SK-N-SH treated with all-trans-retinoic acid at 6 μM for 48 hours (cell line): ENCODE results near the gene TFPT.

Experiments
- ATAC-seq: fragments of 200-7000 bp; cut with Tn5 transposase; 3 replicates; pipeline ENCODE4 v1.9.1; 2020; ENCODE audit warnings: mild to moderate bottlenecking, moderate library complexity
- ARNTL ChIP-seq: fragments of 450-650 bp; formaldehyde crosslinking; IDR thresholded peaks from 2 replicates; pipeline ENCODE4 v1.5.0; 2020; ENCODE audit warnings: low read depth, mild to moderate bottlenecking, moderate library complexity, borderline replicate concordance
- CSDC2 ChIP-seq: fragments of 250-450 bp; sonication (Bioruptor Pico); IDR thresholded peaks from 2 replicates; pipeline ENCODE4 v1.5.0; 2020; ENCODE audit warnings: mild to moderate bottlenecking, moderate library complexity
- SNAI2 ChIP-seq: fragments of 250-450 bp; sonication (Bioruptor Pico); IDR thresholded peaks from 2 replicates; pipeline ENCODE4 v1.5.0; 2020; ENCODE audit warnings: mild to moderate bottlenecking, moderate library complexity
- TCF4 ChIP-seq: fragments of 250-450 bp; sonication (Bioruptor Pico); IDR thresholded peaks from 2 replicates; pipeline ENCODE4 v1.8.0; 2021; ENCODE audit warnings: mild to moderate bottlenecking, moderate library complexity, borderline replicate concordance
- TOX ChIP-seq: fragments of 250-450 bp; sonication (Bioruptor Pico); IDR thresholded peaks from 2 replicates; pipeline ENCODE4 v1.8.0; 2021; ENCODE audit warnings: mild to moderate bottlenecking, moderate library complexity, borderline replicate concordance
- ZC3H10 ChIP-seq: fragments of 250-450 bp; sonication (Bioruptor Pico); IDR thresholded peaks from 2 replicates; pipeline ENCODE4 v1.5.1; 2021; ENCODE audit warnings: mild to moderate bottlenecking, moderate library complexity
- ZFP3 ChIP-seq: fragments of 250-450 bp; sonication (Bioruptor Pico); IDR thresholded peaks from 2 replicates; pipeline ENCODE4 v1.5.0; 2020; ENCODE audit warnings: mild to moderate bottlenecking, moderate library complexity
- ZNF565 ChIP-seq: fragments of 450-650 bp; formaldehyde crosslinking; conservative IDR thresholded peaks from 2 replicates; pipeline ENCODE4 v1.5.0; 2020; ENCODE audit warnings: low read depth, mild to moderate bottlenecking, moderate library complexity
- ZNF8 ChIP-seq: fragments of 450-650 bp; formaldehyde crosslinking; IDR thresholded peaks from 2 replicates; pipeline ENCODE4 v1.5.0; 2020; ENCODE audit warnings: mild to moderate bottlenecking, moderate library complexity
- TF ChIP-seq, protein P1 (sequence below): fragments of 250-450 bp; sonication (Bioruptor Pico); IDR thresholded peaks from 2 replicates; pipeline ENCODE4 v1.5.1; 2020; ENCODE audit warnings: low read depth, mild to moderate bottlenecking, moderate library complexity
- TF ChIP-seq, protein P2 (sequence below): fragments of 250-450 bp; sonication (Bioruptor Pico); IDR thresholded peaks from 2 replicates; pipeline ENCODE4 v1.5.0; 2020; ENCODE audit warnings: mild to moderate bottlenecking, moderate library complexity
- TF ChIP-seq, protein P3 (sequence below): fragments of 250-450 bp; sonication (Bioruptor Pico); IDR thresholded peaks from 2 replicates; pipeline ENCODE4 v1.8.0; 2021; ENCODE audit warnings: low read depth, mild to moderate bottlenecking, moderate library complexity, borderline replicate concordance
- TF ChIP-seq, protein P4 (sequence below): fragments of 250-450 bp; sonication (Bioruptor Pico); IDR thresholded peaks from 2 replicates; pipeline ENCODE4 v1.5.1; 2021; ENCODE audit warnings: mild to moderate bottlenecking, moderate library complexity

TFPT gene

DNA sequence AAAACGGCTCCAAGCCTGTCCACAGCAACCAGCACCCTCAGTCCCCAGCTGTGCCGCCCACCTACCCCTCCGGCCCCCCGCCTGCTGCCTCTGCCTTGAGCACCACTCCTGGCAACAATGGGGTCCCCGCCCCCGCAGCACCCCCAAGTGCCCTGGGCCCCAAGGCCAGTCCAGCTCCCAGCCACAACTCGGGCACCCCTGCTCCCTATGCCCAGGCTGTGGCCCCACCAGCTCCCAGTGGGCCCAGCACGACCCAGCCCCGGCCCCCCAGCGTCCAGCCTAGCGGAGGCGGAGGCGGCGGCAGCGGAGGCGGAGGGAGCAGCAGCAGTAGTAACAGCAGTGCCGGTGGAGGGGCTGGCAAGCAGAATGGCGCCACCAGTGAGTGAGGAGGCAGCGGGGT, 32.7 kb upstream of the TFPT start:
- TF ChIP-seq CSDC2 (CRISPR knock-in tag) (no peak), TOX (CRISPR knock-in tag) (no peak), SNAI2 (CRISPR knock-in tag) (no peak), ZNF8 (no peak), ZNF565 (CRISPR knock-in tag) (no peak), ZC3H10 (CRISPR knock-in tag) (no peak)
- TF ChIP-seq, protein P1, sequence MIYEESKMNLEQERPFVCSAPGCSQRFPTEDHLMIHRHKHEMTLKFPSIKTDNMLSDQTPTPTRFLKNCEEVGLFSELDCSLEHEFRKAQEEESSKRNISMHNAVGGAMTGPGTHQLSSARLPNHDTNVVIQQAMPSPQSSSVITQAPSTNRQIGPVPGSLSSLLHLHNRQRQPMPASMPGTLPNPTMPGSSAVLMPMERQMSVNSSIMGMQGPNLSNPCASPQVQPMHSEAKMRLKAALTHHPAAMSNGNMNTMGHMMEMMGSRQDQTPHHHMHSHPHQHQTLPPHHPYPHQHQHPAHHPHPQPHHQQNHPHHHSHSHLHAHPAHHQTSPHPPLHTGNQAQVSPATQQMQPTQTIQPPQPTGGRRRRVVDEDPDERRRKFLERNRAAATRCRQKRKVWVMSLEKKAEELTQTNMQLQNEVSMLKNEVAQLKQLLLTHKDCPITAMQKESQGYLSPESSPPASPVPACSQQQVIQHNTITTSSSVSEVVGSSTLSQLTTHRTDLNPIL = no peak
- TF ChIP-seq, protein P2, sequence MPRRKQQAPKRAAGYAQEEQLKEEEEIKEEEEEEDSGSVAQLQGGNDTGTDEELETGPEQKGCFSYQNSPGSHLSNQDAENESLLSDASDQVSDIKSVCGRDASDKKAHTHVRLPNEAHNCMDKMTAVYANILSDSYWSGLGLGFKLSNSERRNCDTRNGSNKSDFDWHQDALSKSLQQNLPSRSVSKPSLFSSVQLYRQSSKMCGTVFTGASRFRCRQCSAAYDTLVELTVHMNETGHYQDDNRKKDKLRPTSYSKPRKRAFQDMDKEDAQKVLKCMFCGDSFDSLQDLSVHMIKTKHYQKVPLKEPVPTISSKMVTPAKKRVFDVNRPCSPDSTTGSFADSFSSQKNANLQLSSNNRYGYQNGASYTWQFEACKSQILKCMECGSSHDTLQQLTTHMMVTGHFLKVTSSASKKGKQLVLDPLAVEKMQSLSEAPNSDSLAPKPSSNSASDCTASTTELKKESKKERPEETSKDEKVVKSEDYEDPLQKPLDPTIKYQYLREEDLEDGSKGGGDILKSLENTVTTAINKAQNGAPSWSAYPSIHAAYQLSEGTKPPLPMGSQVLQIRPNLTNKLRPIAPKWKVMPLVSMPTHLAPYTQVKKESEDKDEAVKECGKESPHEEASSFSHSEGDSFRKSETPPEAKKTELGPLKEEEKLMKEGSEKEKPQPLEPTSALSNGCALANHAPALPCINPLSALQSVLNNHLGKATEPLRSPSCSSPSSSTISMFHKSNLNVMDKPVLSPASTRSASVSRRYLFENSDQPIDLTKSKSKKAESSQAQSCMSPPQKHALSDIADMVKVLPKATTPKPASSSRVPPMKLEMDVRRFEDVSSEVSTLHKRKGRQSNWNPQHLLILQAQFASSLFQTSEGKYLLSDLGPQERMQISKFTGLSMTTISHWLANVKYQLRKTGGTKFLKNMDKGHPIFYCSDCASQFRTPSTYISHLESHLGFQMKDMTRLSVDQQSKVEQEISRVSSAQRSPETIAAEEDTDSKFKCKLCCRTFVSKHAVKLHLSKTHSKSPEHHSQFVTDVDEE (CRISPR knock-in tag) = no peak
- TF ChIP-seq, protein P3, sequence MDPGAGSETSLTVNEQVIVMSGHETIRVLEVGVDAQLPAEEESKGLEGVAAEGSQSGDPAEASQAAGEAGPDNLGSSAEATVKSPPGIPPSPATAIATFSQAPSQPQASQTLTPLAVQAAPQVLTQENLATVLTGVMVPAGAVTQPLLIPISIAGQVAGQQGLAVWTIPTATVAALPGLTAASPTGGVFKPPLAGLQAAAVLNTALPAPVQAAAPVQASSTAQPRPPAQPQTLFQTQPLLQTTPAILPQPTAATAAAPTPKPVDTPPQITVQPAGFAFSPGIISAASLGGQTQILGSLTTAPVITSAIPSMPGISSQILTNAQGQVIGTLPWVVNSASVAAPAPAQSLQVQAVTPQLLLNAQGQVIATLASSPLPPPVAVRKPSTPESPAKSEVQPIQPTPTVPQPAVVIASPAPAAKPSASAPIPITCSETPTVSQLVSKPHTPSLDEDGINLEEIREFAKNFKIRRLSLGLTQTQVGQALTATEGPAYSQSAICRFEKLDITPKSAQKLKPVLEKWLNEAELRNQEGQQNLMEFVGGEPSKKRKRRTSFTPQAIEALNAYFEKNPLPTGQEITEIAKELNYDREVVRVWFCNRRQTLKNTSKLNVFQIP (CRISPR knock-in tag) = no peak
- no peak for ATAC-seq

DNA sequence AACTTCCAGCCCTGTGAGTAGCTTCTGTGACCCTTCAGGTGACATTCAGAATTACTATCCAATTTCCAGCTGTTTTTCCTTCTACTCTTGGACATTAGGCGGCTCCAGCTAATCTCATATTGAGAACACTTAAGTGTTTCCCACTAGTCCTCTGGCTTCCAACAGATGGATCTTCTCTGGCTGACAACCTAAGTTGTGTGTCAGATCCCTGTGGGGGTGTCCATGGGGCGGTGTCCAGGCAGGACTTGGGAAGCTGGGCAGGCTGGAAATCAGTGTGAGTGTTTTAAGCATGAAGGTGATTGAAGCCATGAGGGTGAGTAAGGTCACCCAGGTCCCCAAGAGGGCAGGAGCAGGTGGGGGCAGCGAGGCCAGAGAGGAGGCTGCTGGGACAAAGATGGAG, 32.2 kb upstream of the TFPT start:
- TF ChIP-seq ZFP3 (CRISPR knock-in tag) (no peak), ARNTL (CRISPR knock-in tag) (no peak)

DNA sequence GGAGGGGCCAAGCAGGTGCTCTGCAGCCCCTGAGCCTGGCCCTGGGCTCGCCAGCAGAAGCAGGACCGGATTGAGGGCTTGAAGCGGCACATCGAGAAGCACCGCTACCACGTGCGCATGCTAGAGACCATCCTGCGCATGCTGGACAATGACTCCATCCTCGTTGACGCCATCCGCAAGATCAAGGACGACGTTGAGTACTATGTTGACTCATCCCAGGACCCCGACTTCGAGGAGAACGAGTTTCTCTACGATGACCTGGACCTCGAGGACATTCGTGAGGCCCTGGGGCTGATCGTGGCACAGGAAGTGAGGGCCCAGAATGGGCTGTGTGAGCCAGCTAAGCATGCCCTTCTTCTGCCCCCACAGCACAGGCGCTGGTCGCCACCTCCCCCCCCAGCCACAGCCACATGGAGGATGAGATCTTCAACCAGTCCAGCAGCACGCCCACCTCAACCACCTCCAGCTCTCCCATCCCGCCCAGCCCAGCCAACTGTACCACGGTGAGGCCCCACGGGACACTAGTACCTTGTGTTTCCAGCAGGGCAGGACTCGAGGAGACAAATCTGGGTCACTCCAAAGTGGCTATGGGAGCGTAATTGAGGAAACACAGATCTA, 30.2 kb upstream of the TFPT start:
- ATAC-seq = no peak
- TF ChIP-seq, protein P2 (CRISPR knock-in tag) = no peak
- TF ChIP-seq, protein P4, sequence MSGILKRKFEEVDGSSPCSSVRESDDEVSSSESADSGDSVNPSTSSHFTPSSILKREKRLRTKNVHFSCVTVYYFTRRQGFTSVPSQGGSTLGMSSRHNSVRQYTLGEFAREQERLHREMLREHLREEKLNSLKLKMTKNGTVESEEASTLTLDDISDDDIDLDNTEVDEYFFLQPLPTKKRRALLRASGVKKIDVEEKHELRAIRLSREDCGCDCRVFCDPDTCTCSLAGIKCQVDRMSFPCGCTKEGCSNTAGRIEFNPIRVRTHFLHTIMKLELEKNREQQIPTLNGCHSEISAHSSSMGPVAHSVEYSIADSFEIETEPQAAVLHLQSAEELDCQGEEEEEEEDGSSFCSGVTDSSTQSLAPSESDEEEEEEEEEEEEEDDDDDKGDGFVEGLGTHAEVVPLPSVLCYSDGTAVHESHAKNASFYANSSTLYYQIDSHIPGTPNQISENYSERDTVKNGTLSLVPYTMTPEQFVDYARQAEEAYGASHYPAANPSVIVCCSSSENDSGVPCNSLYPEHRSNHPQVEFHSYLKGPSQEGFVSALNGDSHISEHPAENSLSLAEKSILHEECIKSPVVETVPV (CRISPR knock-in tag) = no peak
- TF ChIP-seq, all 23 proteins: peak for 0

More for the DNA sequence above, 32.2 kb upstream of the TFPT start:
- ATAC-seq = no peak

DNA sequence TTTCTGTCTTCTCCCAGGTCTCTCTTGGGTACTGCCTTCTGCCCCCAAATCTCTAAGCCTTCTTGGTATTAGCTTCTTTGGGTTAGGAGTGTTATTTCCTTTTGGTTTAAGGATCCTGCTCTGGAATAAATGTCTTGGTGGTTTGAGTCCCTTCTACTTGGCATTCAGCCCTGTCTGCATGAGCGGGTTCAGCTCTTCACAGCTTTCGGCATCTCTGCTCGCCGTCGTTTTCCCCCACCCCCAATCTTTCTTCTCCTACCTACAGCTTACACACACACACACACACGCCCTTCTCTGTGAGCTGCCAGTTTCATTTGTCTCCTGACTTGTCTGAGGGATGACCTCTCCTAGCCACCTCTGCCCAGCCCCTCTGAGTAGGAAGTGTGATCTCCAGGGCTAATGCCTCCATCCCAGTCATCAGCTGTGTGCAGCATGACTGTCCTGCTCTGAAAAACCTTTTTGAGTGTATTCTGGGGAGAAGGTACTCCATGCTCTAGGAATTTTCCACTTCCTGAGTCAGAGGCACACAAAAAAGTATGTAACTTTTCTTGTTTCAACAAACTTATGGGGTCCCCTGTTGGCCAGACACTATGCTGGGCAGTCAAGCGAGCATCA, 26.8 kb upstream of the TFPT start:
- TF ChIP-seq CSDC2 (CRISPR knock-in tag) (no peak), TCF4 (CRISPR knock-in tag) (no peak), TOX (CRISPR knock-in tag) (no peak), ZFP3 (CRISPR knock-in tag) (no peak)
- TF ChIP-seq, protein P1 = no peak
- no peak for ATAC-seq
